Naive B cell (primary cell): ENCODE measurements around the gene TUBA3E. TPM values are rescaled to one million over a fixed set of nuclear protein-coding genes. Genes with fewer than 3 reads are reported as not detected.
"Not testable (repeated sequence)": the region's sequence is repeated elsewhere in the genome, so short reads cannot be mapped to it uniquely, and the experiment has no call there.

Experiments used
- ATAC-seq, 2 donors: fragments of 150-1000 bp; cut with Tn5 transposase; 2 replicates each; pipeline ENCODE4 v1.10.0; 2021; ENCODE audit warnings: low read depth in 2 of 2, mild to moderate bottlenecking in 2 of 2, moderate library complexity in 2 of 2
- DNase-seq: peaks from one replicate; pipeline ENCODE4 v3.0.0; 2022
- H3K27ac Mint-ChIP-seq, 6 donors: one replicate each; pipeline ENCODE4 v1.8.0; 2020 to 2022; ENCODE audit warnings: mild to moderate bottlenecking in 6 of 6, mixed read lengths in 6 of 6, moderate library complexity in 5 of 6, inconsistent platforms in 2 of 6
- H3K27me3 Mint-ChIP-seq, 3 donors: one replicate each; pipeline ENCODE4 v1.8.0; 2021 to 2022; ENCODE audit warnings: mixed read lengths in 3 of 3, mild to moderate bottlenecking in 1 of 3
- H3K36me3 Mint-ChIP-seq, 2 donors: one replicate each; pipeline ENCODE4 v1.8.0; 2020 to 2022; ENCODE audit warnings: mixed read lengths in 2 of 2, inconsistent platforms in 1 of 2, mild to moderate bottlenecking in 1 of 2
- H3K4me1 Mint-ChIP-seq, 3 donors: one replicate each; pipeline ENCODE4 v1.8.0; 2020 to 2022; ENCODE audit warnings: mixed read lengths in 3 of 3, inconsistent platforms in 1 of 3, mild to moderate bottlenecking in 1 of 3, moderate library complexity in 1 of 3
- H3K4me3 Mint-ChIP-seq, 8 donors: one replicate each; pipeline ENCODE4 v1.8.0; 2020 to 2022; ENCODE audit warnings: mild to moderate bottlenecking in 8 of 8, mixed read lengths in 8 of 8, moderate library complexity in 8 of 8, inconsistent platforms in 2 of 8
- H3K9me3 Mint-ChIP-seq, 7 donors: one replicate each; pipeline ENCODE4 v1.8.0; 2020 to 2022; ENCODE audit warnings: mixed read lengths in 7 of 7, mild to moderate bottlenecking in 5 of 7, inconsistent platforms in 2 of 7, moderate library complexity in 1 of 7
- polyA plus RNA-seq, 6 donors: library from polyadenylated mRNA; unstranded; fragments of 300-500 nt; fragmentation: Illumina TruSeq; gene quantifications; one replicate each; pipeline ENCODE4 v1.2.3, GENCODE V29; 2021; ENCODE audit warnings: low read depth in 6 of 6

Gene TUBA3E
- polyA plus RNA-seq, 6 donors from 2014 or later = not detected

GRCh38 chr2:130165293-130166016, 32.8 kb downstream of the TUBA3E start:
- DNase-seq = no peak
- H3K9me3 Mint-ChIP-seq = no peaks in the 10 kb centered on the region
- H3K36me3 Mint-ChIP-seq = peaks cover 5% of the 10 kb centered on the region in 2 donors
- no peak overlapping the region for H3K4me3 Mint-ChIP-seq
- no peak overlapping the region for H3K27ac Mint-ChIP-seq
- H3K27me3 Mint-ChIP-seq = no peaks in the 10 kb centered on the region
- ATAC-seq = no peak
- peaks cover 0 to 3% (median 0%) of the 10 kb centered on the region in 3 donors for H3K4me1 Mint-ChIP-seq

GRCh38 chr2:130162968-130163367, 35.3 kb downstream of the TUBA3E start:
- Mint-ChIP-seq H3K36me3 (peaks cover 0 to 5% of the 10 kb centered on the region in 2 donors), H3K27ac (no peak overlapping the region), H3K27me3 (no peaks in the 10 kb centered on the region), H3K4me1 (peaks cover 10 to 18% (median 14%) of the 10 kb centered on the region in 3 donors), H3K9me3 (no peaks in the 10 kb centered on the region), H3K4me3 (no peak overlapping the region)
- DNase-seq (no peak), ATAC-seq (no peak)

GRCh38 chr2:130162486-130162885, 35.8 kb downstream of the TUBA3E start:
- not testable (repeated sequence) for H3K9me3 Mint-ChIP-seq, ATAC-seq, DNase-seq, H3K4me3 Mint-ChIP-seq, H3K27me3 Mint-ChIP-seq, H3K36me3 Mint-ChIP-seq
- peak overlapping the region in 1 of 6 donors; percentile 14 for H3K27ac Mint-ChIP-seq
- peaks cover 15 to 23% (median 19%) of the 10 kb centered on the region in 3 donors for H3K4me1 Mint-ChIP-seq

GRCh38 chr2:130160838-130161705, 37.2 kb downstream of the TUBA3E start:
- H3K27me3 Mint-ChIP-seq, H3K9me3 Mint-ChIP-seq, H3K36me3 Mint-ChIP-seq, DNase-seq, ATAC-seq, H3K4me3 Mint-ChIP-seq: not testable (repeated sequence)
- peaks cover 21 to 36% (median 25%) of the 10 kb centered on the region in 3 donors for H3K4me1 Mint-ChIP-seq
- peak overlapping the region in 3 of 6 donors; percentile 74 to 92 (median 87) for H3K27ac Mint-ChIP-seq

GRCh38 chr2:130160131-130160530, 38.1 kb downstream of the TUBA3E start:
- Mint-ChIP-seq H3K27me3 (no peaks in the 10 kb centered on the region), H3K36me3 (peaks cover 0 to 4% of the 10 kb centered on the region in 2 donors), H3K27ac (peak overlapping the region in 5 of 6 donors; percentile 74 to 97 (median 91)), H3K4me1 (peaks cover 23 to 37% (median 25%) of the 10 kb centered on the region in 3 donors), H3K4me3 (peak overlapping the region in 4 of 8 donors; percentile 6 to 56 (median 12)), H3K9me3 (no peaks in the 10 kb centered on the region)
- no peak for DNase-seq
- ATAC-seq = no peak

- DNase-seq, H3K4me3 Mint-ChIP-seq, H3K9me3 Mint-ChIP-seq, H3K27me3 Mint-ChIP-seq, ATAC-seq, H3K36me3 Mint-ChIP-seq: not testable (repeated sequence)
- Mint-ChIP-seq H3K27ac (peak overlapping the region; percentile 54 to 98 (median 82)), H3K4me1 (peaks cover 25 to 37% (median 25%) of the 10 kb centered on the region in 3 donors)
These were observed 38.9 kb downstream of the TUBA3E start for GRCh38 chr2:130159376-130159775.

GRCh38 chr2:130158631-130159030, 39.6 kb downstream of the TUBA3E start:
- DNase-seq (no peak), ATAC-seq (no peak)
- peaks cover 25 to 37% (median 25%) of the 10 kb centered on the region in 3 donors for H3K4me1 Mint-ChIP-seq
- H3K27me3 Mint-ChIP-seq = no peaks in the 10 kb centered on the region
- peaks cover 0 to 7% of the 10 kb centered on the region in 2 donors for H3K36me3 Mint-ChIP-seq
- peak overlapping the region in 6 of 8 donors; percentile 51 to 76 (median 69) for H3K4me3 Mint-ChIP-seq
- no peaks in the 10 kb centered on the region for H3K9me3 Mint-ChIP-seq
- peak overlapping the region; percentile 89 to 98 (median 96) for H3K27ac Mint-ChIP-seq

GRCh38 chr2:130157825-130158514, 40.3 kb downstream of the TUBA3E start:
- H3K4me1 Mint-ChIP-seq = peaks cover 25 to 37% (median 25%) of the 10 kb centered on the region in 3 donors
- H3K9me3 Mint-ChIP-seq, H3K36me3 Mint-ChIP-seq, H3K27me3 Mint-ChIP-seq: not testable (repeated sequence)
- H3K27ac Mint-ChIP-seq = peak overlapping the region; percentile 89 to 98 (median 96)
- peak; percentile 79 for DNase-seq
- peak overlapping the region; percentile 26 to 76 (median 65) for H3K4me3 Mint-ChIP-seq
- peak; percentile 88 to 90 for ATAC-seq

GRCh38 chr2:130157354-130157753, 40.9 kb downstream of the TUBA3E start:
- not testable (repeated sequence) for H3K36me3 Mint-ChIP-seq, H3K9me3 Mint-ChIP-seq, H3K27me3 Mint-ChIP-seq
- peak overlapping the region; percentile 89 to 98 (median 96) for H3K27ac Mint-ChIP-seq
- peak overlapping the region in 5 of 8 donors; percentile 42 to 76 (median 58) for H3K4me3 Mint-ChIP-seq
- peaks cover 25 to 37% (median 25%) of the 10 kb centered on the region in 3 donors for H3K4me1 Mint-ChIP-seq
- ATAC-seq (peak; percentile 34 to 44), DNase-seq (peak; percentile 37)

GRCh38 chr2:130156624-130157004, 41.6 kb downstream of the TUBA3E start:
- no peaks in the 10 kb centered on the region for H3K9me3 Mint-ChIP-seq
- H3K36me3 Mint-ChIP-seq = peaks cover 0 to 7% of the 10 kb centered on the region in 2 donors
- DNase-seq = no peak
- ATAC-seq = no peak
- peak overlapping the region in 2 of 8 donors; percentile 15 to 18 for H3K4me3 Mint-ChIP-seq
- H3K27me3 Mint-ChIP-seq = no peaks in the 10 kb centered on the region
- peak overlapping the region in 5 of 6 donors; percentile 67 to 92 (median 86) for H3K27ac Mint-ChIP-seq
- peaks cover 25 to 37% (median 25%) of the 10 kb centered on the region in 3 donors for H3K4me1 Mint-ChIP-seq

- not testable (repeated sequence) for H3K36me3 Mint-ChIP-seq, H3K27me3 Mint-ChIP-seq, H3K9me3 Mint-ChIP-seq
- Mint-ChIP-seq H3K4me3 (peak overlapping the region in 3 of 8 donors; percentile 10 to 18 (median 15)), H3K4me1 (peaks cover 22 to 37% (median 25%) of the 10 kb centered on the region in 3 donors), H3K27ac (peak overlapping the region; percentile 53 to 92 (median 78))
- ATAC-seq (peak in 1 of 2 donors; percentile 13), DNase-seq (peak; percentile 27)
These were observed 42.1 kb downstream of the TUBA3E start for GRCh38 chr2:130155956-130156623.
